H9 (cell line): ENCODE measurements around the gene CCR5. TPM values are rescaled to one million over a fixed set of nuclear protein-coding genes. Genes with fewer than 3 reads are reported as not detected.

ENCODE experiments used
- DNase-seq: peaks from one replicate; pipeline ENCODE4 v3.0.0-alpha.2; 2017
- H2AFZ ChIP-seq: one replicate; pipeline ENCODE4 v1.6.1; 2013; ENCODE audit warnings: mild to moderate bottlenecking, low read length, control low read depth, moderate library complexity
- H2AK5ac ChIP-seq: 2 replicates; pipeline ENCODE4 v1.6.1; 2013; ENCODE audit warnings: low read length, control low read depth, mixed read lengths; ENCODE audit not compliant: insufficient read length
- H2BK120ac ChIP-seq: one replicate; pipeline ENCODE4 v1.6.1; 2013; ENCODE audit warnings: low read depth, mild to moderate bottlenecking, low read length, control low read depth, inconsistent platforms; ENCODE audit not compliant: poor library complexity, severe bottlenecking
- H2BK12ac ChIP-seq: 2 replicates; pipeline ENCODE4 v1.6.1; 2013; ENCODE audit warnings: low read length, control low read depth, mixed read lengths, low read depth; ENCODE audit not compliant: insufficient read length
- H2BK15ac ChIP-seq: 2 replicates; pipeline ENCODE4 v1.6.1; 2013; ENCODE audit warnings: low read depth, low read length, control low read depth
- H2BK20ac ChIP-seq: one replicate; pipeline ENCODE4 v1.6.1; 2013; ENCODE audit warnings: low read depth, mild to moderate bottlenecking, low read length, control low read depth, inconsistent platforms; ENCODE audit not compliant: poor library complexity, severe bottlenecking
- H2BK5ac ChIP-seq: 2 replicates; pipeline ENCODE4 v1.6.1; 2013; ENCODE audit warnings: low read length, control low read depth, mixed read lengths; ENCODE audit not compliant: insufficient read length
- H3K14ac ChIP-seq: 2 replicates; pipeline ENCODE4 v1.6.1; 2013; ENCODE audit warnings: low read length, control low read depth; ENCODE audit not compliant: insufficient read depth
- H3K18ac ChIP-seq: 2 replicates; pipeline ENCODE4 v1.6.1; 2013; ENCODE audit warnings: low read depth, mild to moderate bottlenecking, mixed read lengths, low read length, control low read depth; ENCODE audit not compliant: insufficient read length
- H3K23ac ChIP-seq: 2 replicates; pipeline ENCODE4 v1.6.1; 2013; ENCODE audit warnings: low read length, control low read depth, mixed read lengths, low read depth; ENCODE audit not compliant: insufficient read length
- H3K23me2 ChIP-seq: 2 replicates; pipeline ENCODE4 v1.6.1; 2013; ENCODE audit warnings: low read depth, mild to moderate bottlenecking, mixed read lengths, low read length, control low read depth; ENCODE audit not compliant: insufficient read length, poor library complexity, severe bottlenecking
- H3K27ac ChIP-seq: 2 replicates; pipeline ENCODE4 v1.5.1; 2013; ENCODE audit warnings: low read length, control low read depth, mixed read lengths, low read depth; ENCODE audit not compliant: insufficient read length
- H3K27me3 ChIP-seq: 2 replicates; pipeline ENCODE4 v1.6.1; 2013; ENCODE audit warnings: low read length, control low read depth, inconsistent platforms; ENCODE audit not compliant: insufficient read depth
- H3K4ac ChIP-seq: 2 replicates; pipeline ENCODE4 v1.6.1; 2013; ENCODE audit warnings: low read depth, mild to moderate bottlenecking, control low read depth, inconsistent platforms, low read length, moderate library complexity
- H3K4me1 ChIP-seq: 2 replicates; pipeline ENCODE4 v1.6.1; 2013; ENCODE audit warnings: low read length, control low read depth, inconsistent platforms; ENCODE audit not compliant: insufficient read depth
- H3K4me2 ChIP-seq: 2 replicates; pipeline ENCODE4 v1.6.1; 2013; ENCODE audit warnings: low read length, control low read depth, mixed read lengths; ENCODE audit not compliant: insufficient read length, insufficient read depth
- H3K56ac ChIP-seq: 2 replicates; pipeline ENCODE4 v1.6.1; 2013; ENCODE audit warnings: low read depth, mild to moderate bottlenecking, mixed read lengths, low read length, control low read depth; ENCODE audit not compliant: insufficient read length
- H3K79me1 ChIP-seq: 2 replicates; pipeline ENCODE4 v1.6.1; 2013; ENCODE audit warnings: low read depth, mild to moderate bottlenecking, moderate library complexity, low read length, control low read depth, inconsistent platforms; ENCODE audit not compliant: insufficient read depth, poor library complexity, severe bottlenecking
- H3K79me2 ChIP-seq: 2 replicates; pipeline ENCODE4 v1.6.1; 2013; ENCODE audit warnings: low read length, control low read depth, inconsistent platforms; ENCODE audit not compliant: insufficient read depth
- H3K9ac ChIP-seq: 2 replicates; pipeline ENCODE4 v1.6.1; 2013; ENCODE audit warnings: low read length, control low read depth, mixed read lengths; ENCODE audit not compliant: insufficient read length; ENCODE audit errors: extremely low read depth
- H3K9me3 ChIP-seq: one replicate; pipeline ENCODE4 v1.6.1; 2013; ENCODE audit warnings: low read depth, low read length, inconsistent platforms; ENCODE audit not compliant: control insufficient read depth
- H3T11ph ChIP-seq: one replicate; pipeline ENCODE4 v1.6.1; 2013; ENCODE audit warnings: mild to moderate bottlenecking, low read length, control low read depth, inconsistent platforms
- H4K20me1 ChIP-seq: one replicate; pipeline ENCODE4 v1.6.1; 2013; ENCODE audit not compliant: control insufficient read depth, insufficient read length, insufficient read depth
- H4K5ac ChIP-seq: 2 replicates; pipeline ENCODE4 v1.6.1; 2013; ENCODE audit warnings: low read depth, mild to moderate bottlenecking, mixed read lengths, low read length, control low read depth; ENCODE audit not compliant: insufficient read length
- H4K8ac ChIP-seq: replicated peaks from 2 replicates; pipeline ENCODE4 v1.6.1; 2013; ENCODE audit warnings: low read length, control low read depth, mixed read lengths, low read depth; ENCODE audit not compliant: insufficient read length
- H4K91ac ChIP-seq: 2 replicates; pipeline ENCODE4 v1.6.1; 2013; ENCODE audit warnings: low read depth, mild to moderate bottlenecking, moderate library complexity, mixed read lengths, low read length, control low read depth; ENCODE audit not compliant: insufficient read length
- H3K27ac Mint-ChIP-seq, 3 experiments: 2 replicates in 2 of 3; 3 replicates in 1 of 3; pipeline ENCODE4 v1.8.0; 2020 to 2021; ENCODE audit warnings: mixed read lengths in 3 of 3, mild to moderate bottlenecking in 1 of 3, moderate library complexity in 1 of 3
- H3K27me3 Mint-ChIP-seq: 2 replicates; pipeline ENCODE4 v1.8.0; 2021; ENCODE audit warnings: low read depth, mild to moderate bottlenecking, moderate library complexity, mixed read lengths
- H3K36me3 Mint-ChIP-seq, 3 experiments: 2 replicates in 2 of 3; 3 replicates in 1 of 3; pipeline ENCODE4 v1.8.0; 2020 to 2021; ENCODE audit warnings: low read depth in 3 of 3, mixed read lengths in 3 of 3; ENCODE audit not compliant: insufficient read depth in 1 of 3
- H3K4me1 Mint-ChIP-seq, 2 experiments: 2 replicates each; pipeline ENCODE4 v1.8.0; 2020; ENCODE audit warnings: mixed read lengths in 2 of 2
- H3K4me3 Mint-ChIP-seq, 2 experiments: 2 replicates in 1 of 2; 3 replicates in 1 of 2; pipeline ENCODE4 v1.8.0; 2020 to 2021; ENCODE audit warnings: mild to moderate bottlenecking in 2 of 2, mixed read lengths in 2 of 2, moderate library complexity in 1 of 2
- H3K9me3 Mint-ChIP-seq, 2 experiments: 2 replicates in 1 of 2; 3 replicates in 1 of 2; pipeline ENCODE4 v1.8.0; 2020; ENCODE audit warnings: mild to moderate bottlenecking in 2 of 2, mixed read lengths in 2 of 2, moderate library complexity in 1 of 2
- WGBS: extraction: QIAGEN DNeasy Blood & Tissue Kit; methylation state at CpG from one replicate; pipeline ENCODE4 v1.1.7; 2013; ENCODE audit warnings: missing lambda C conversion rate, low lambda C conversion rate, mixed read lengths; ENCODE audit not compliant: insufficient read length; ENCODE audit errors: extremely low coverage; 5-methylcytosine and 5-hydroxymethylcytosine counted together
- total RNA-seq: library from RNA; stranded (reverse); gene quantifications from 2 replicates; pipeline ENCODE4 v1.2.1, GENCODE V29; 2021
- TF ChIP-seq, protein P1 (sequence below): fragments of 200-600 bp; sonication (generic); conservative IDR thresholded peaks from 3 replicates; pipeline ENCODE4 v1.8.0; 2021; ENCODE audit warnings: antibody characterized with exemption, mild to moderate bottlenecking

CCR5 gene
- total RNA-seq, 1 experiment from 2014 or later = not detected

DNA sequence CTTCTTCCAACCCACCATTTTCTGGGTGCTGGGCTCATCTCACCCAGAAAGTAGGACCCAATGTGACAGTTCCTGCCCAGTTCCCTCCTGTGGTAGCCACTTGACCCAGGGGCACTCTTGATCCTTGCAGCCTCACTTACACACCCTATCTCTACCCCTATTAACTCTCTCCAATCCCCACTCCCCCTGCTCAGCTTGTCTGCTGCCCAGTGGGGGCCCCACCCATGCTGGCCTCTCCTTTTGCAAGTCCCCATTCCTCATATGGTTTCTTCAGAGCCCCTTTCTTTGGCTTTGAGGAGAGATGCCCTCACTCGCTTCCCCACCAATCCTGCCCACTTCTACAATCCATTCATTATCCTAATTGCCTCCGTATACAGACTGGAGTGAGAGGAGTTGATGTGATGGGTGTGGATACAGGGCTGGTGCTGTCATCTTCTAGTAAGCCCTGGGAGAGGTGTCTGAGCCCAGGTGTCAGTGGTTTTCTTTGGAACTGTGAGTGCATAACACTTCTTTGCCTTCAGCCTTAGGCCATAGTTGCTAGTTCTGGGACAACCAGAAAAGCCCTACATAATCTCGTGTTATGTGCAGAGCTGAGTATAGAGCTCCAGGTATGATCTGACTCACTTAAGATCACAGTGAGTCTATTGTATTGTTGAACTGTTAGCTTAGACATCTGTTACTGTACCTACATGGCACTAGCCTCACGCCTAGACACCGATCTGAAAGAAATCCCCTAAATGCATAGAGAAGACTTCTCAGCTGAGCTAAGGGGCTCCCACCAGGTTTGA, 4.8 kb upstream of the CCR5 start:
- H3K18ac ChIP-seq = no peak overlapping the region
- TF ChIP-seq, protein P1, sequence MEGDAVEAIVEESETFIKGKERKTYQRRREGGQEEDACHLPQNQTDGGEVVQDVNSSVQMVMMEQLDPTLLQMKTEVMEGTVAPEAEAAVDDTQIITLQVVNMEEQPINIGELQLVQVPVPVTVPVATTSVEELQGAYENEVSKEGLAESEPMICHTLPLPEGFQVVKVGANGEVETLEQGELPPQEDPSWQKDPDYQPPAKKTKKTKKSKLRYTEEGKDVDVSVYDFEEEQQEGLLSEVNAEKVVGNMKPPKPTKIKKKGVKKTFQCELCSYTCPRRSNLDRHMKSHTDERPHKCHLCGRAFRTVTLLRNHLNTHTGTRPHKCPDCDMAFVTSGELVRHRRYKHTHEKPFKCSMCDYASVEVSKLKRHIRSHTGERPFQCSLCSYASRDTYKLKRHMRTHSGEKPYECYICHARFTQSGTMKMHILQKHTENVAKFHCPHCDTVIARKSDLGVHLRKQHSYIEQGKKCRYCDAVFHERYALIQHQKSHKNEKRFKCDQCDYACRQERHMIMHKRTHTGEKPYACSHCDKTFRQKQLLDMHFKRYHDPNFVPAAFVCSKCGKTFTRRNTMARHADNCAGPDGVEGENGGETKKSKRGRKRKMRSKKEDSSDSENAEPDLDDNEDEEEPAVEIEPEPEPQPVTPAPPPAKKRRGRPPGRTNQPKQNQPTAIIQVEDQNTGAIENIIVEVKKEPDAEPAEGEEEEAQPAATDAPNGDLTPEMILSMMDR = no peak
- no peak overlapping the region for H3K27ac ChIP-seq
- H4K91ac ChIP-seq = no peak overlapping the region
- no peak overlapping the region for H3K23ac ChIP-seq
- no peak overlapping the region for H3K4ac ChIP-seq
- no peak overlapping the region for H3T11ph ChIP-seq
- H2BK15ac ChIP-seq = no peak overlapping the region
- Mint-ChIP-seq H3K27me3 (peaks cover 9% of the 10 kb centered on the region), H3K4me3 (no peak overlapping the region), H3K36me3 (no peaks in the 10 kb centered on the region), H3K9me3 (no peaks in the 10 kb centered on the region), H3K27ac (peak overlapping the region in 1 of 3 experiments; percentile 62; a peak in 1 of 7 replicates), H3K4me1 (no peaks in the 10 kb centered on the region; a peak in 1 of 4 replicates)
- no CpG with 5 or more reads among the region's 5 CpGs for WGBS
- no peak overlapping the region for H2BK120ac ChIP-seq
- no peak overlapping the region for H4K5ac ChIP-seq
- H3K27me3 ChIP-seq = no peaks in the 10 kb centered on the region
- no peak overlapping the region for H3K4me2 ChIP-seq
- no peak for DNase-seq
- H2BK12ac ChIP-seq = no peak overlapping the region
- no peaks in the 10 kb centered on the region for H3K79me1 ChIP-seq
- no peak overlapping the region for H3K9ac ChIP-seq
- H2BK5ac ChIP-seq = no peak overlapping the region
- no peak overlapping the region for H2AFZ ChIP-seq
- no peaks in the 10 kb centered on the region for H3K9me3 ChIP-seq
- H3K56ac ChIP-seq = no peak overlapping the region
- no peaks in the 10 kb centered on the region for H3K79me2 ChIP-seq
- no peaks in the 10 kb centered on the region for H4K20me1 ChIP-seq
- no peak overlapping the region for H2BK20ac ChIP-seq
- H2AK5ac ChIP-seq = no peak overlapping the region
- H3K4me1 ChIP-seq = no peaks in the 10 kb centered on the region; the same call in 1 of the 2 replicates
- H3K14ac ChIP-seq = no peak overlapping the region; the same call in 1 of the 2 replicates
- no peak overlapping the region for H4K8ac ChIP-seq
- H3K23me2 ChIP-seq = no peaks in the 10 kb centered on the region
